H1 (cell line): ENCODE measurements around the gene RTL5. TPM values are rescaled to one million over a fixed set of nuclear protein-coding genes. Genes with fewer than 3 reads are reported as not detected.

Experiments used
- EGR1 ChIP-seq: IDR thresholded peaks from 2 replicates; pipeline ENCODE4 v1.6.1; 2011; ENCODE audit warnings: low read depth, low read length, borderline replicate concordance
- TEAD4 ChIP-seq: IDR thresholded peaks from 2 replicates; pipeline ENCODE4 v1.6.1; 2012; ENCODE audit warnings: low read depth, low read length, inconsistent platforms, mixed read lengths
- polyA plus RNA-seq, 7 experiments: library from polyadenylated mRNA; depleted of rRNA in 3 of 7; stranded (reverse) in 5 of 7; unstranded in 2 of 7; fragments of >200 nt in 5 of 7; fragments of 200-250 nt in 2 of 7; gene quantifications; 1 replicate in 5 of 7; 2 replicates in 1 of 7; 4 replicates in 1 of 7; pipeline versions ENCODE4 v1.2.1 to v1.2.3, GENCODE V29; 2011 to 2013; ENCODE audit warnings: missing spikeins in 2 of 7, mixed read lengths in 2 of 7
- total RNA-seq: library from RNA; stranded (reverse); fragmentation: NEBNext Ultra II Directional; extraction: Animal tissue kit (Norgen Biotek cat#: 25700); gene quantifications from 2 replicates; pipeline ENCODE4 v1.2.1, GENCODE V29; 2021
- TF ChIP-seq, protein P1 (sequence below): fragments of 300-600 bp; sonication (generic); IDR thresholded peaks from 2 replicates; pipeline ENCODE4 v1.7.1; 2012; ENCODE audit warnings: low read length, moderate library complexity, mild to moderate bottlenecking, inconsistent platforms; ENCODE audit not compliant: insufficient replicate concordance

The RTL5 gene
- total and polyA plus RNA-seq, 2 of the 8 experiments (the other 6 are each of a cell fraction or from before 2014, with no cell fraction given): 0.57 to 1.9 TPM

DNA sequence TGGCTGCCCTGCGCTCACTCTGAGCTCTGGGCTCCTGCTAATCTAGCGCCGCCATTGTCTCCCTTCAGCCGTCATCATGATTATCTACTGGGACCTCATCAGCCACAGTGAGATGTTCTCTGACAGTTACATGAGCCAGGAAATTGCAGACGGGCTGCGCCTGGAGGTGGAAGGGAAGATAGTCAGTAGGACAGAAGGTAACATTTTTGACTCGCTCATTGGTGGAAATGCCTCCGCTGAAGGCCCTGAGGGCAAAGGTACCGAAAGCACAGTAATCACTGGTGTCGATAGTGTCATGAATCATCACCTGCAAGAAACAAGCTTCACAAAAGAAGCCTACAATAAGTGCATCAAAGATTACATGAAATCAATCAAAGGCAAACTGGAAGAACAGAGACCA is 28.1 kb upstream of the RTL5 start (continued):
- TF ChIP-seq, protein P1, sequence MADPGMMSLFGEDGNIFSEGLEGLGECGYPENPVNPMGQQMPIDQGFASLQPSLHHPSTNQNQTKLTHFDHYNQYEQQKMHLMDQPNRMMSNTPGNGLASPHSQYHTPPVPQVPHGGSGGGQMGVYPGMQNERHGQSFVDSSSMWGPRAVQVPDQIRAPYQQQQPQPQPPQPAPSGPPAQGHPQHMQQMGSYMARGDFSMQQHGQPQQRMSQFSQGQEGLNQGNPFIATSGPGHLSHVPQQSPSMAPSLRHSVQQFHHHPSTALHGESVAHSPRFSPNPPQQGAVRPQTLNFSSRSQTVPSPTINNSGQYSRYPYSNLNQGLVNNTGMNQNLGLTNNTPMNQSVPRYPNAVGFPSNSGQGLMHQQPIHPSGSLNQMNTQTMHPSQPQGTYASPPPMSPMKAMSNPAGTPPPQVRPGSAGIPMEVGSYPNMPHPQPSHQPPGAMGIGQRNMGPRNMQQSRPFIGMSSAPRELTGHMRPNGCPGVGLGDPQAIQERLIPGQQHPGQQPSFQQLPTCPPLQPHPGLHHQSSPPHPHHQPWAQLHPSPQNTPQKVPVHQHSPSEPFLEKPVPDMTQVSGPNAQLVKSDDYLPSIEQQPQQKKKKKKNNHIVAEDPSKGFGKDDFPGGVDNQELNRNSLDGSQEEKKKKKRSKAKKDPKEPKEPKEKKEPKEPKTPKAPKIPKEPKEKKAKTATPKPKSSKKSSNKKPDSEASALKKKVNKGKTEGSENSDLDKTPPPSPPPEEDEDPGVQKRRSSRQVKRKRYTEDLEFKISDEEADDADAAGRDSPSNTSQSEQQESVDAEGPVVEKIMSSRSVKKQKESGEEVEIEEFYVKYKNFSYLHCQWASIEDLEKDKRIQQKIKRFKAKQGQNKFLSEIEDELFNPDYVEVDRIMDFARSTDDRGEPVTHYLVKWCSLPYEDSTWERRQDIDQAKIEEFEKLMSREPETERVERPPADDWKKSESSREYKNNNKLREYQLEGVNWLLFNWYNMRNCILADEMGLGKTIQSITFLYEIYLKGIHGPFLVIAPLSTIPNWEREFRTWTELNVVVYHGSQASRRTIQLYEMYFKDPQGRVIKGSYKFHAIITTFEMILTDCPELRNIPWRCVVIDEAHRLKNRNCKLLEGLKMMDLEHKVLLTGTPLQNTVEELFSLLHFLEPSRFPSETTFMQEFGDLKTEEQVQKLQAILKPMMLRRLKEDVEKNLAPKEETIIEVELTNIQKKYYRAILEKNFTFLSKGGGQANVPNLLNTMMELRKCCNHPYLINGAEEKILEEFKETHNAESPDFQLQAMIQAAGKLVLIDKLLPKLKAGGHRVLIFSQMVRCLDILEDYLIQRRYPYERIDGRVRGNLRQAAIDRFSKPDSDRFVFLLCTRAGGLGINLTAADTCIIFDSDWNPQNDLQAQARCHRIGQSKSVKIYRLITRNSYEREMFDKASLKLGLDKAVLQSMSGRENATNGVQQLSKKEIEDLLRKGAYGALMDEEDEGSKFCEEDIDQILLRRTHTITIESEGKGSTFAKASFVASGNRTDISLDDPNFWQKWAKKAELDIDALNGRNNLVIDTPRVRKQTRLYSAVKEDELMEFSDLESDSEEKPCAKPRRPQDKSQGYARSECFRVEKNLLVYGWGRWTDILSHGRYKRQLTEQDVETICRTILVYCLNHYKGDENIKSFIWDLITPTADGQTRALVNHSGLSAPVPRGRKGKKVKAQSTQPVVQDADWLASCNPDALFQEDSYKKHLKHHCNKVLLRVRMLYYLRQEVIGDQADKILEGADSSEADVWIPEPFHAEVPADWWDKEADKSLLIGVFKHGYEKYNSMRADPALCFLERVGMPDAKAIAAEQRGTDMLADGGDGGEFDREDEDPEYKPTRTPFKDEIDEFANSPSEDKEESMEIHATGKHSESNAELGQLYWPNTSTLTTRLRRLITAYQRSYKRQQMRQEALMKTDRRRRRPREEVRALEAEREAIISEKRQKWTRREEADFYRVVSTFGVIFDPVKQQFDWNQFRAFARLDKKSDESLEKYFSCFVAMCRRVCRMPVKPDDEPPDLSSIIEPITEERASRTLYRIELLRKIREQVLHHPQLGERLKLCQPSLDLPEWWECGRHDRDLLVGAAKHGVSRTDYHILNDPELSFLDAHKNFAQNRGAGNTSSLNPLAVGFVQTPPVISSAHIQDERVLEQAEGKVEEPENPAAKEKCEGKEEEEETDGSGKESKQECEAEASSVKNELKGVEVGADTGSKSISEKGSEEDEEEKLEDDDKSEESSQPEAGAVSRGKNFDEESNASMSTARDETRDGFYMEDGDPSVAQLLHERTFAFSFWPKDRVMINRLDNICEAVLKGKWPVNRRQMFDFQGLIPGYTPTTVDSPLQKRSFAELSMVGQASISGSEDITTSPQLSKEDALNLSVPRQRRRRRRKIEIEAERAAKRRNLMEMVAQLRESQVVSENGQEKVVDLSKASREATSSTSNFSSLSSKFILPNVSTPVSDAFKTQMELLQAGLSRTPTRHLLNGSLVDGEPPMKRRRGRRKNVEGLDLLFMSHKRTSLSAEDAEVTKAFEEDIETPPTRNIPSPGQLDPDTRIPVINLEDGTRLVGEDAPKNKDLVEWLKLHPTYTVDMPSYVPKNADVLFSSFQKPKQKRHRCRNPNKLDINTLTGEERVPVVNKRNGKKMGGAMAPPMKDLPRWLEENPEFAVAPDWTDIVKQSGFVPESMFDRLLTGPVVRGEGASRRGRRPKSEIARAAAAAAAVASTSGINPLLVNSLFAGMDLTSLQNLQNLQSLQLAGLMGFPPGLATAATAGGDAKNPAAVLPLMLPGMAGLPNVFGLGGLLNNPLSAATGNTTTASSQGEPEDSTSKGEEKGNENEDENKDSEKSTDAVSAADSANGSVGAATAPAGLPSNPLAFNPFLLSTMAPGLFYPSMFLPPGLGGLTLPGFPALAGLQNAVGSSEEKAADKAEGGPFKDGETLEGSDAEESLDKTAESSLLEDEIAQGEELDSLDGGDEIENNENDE: no peak
- no peak for TF ChIP-seq TEAD4
- no peak for TF ChIP-seq EGR1
